ENCODE measurements around the gene BTN1A1.
"Not testable (repeated sequence)": the region's sequence is repeated elsewhere in the genome, so short reads cannot be mapped to it uniquely, and the experiment has no call there.

Gene BTN1A1

GRCh38 chr6:26537846-26538571, 37.9 kb downstream of the BTN1A1 start, which contains the start of gene HMGN4:
Gene HMGN4 (plus strand): TSS chr6:26538366. CDS start chr6:26545207, 6,841 bp downstream.
- DNase-seq = peak; percentile 58

GRCh38 chr6:26538572-26538902, 38.4 kb downstream of the BTN1A1 start:
- no peak for DNase-seq

- no peak for DNase-seq
Measured at GRCh38 chr6:26539071-26539615, 39.0 kb downstream of the BTN1A1 start.

- no peak for DNase-seq
Measured at GRCh38 chr6:26541579-26541978, 41.5 kb downstream of the BTN1A1 start.

GRCh38 chr6:26543953-26544352, 43.9 kb downstream of the BTN1A1 start:
- DNase-seq = no peak

- no peak for DNase-seq
Measured at GRCh38 chr6:26544473-26544872, 44.4 kb downstream of the BTN1A1 start.

- no peak for DNase-seq
Measured at GRCh38 chr6:26545627-26546026, 45.5 kb downstream of the BTN1A1 start.

- not testable (repeated sequence) for DNase-seq
Measured at GRCh38 chr6:26547363-26547762, 47.3 kb downstream of the BTN1A1 start.

- no peak for DNase-seq
Measured at GRCh38 chr6:26550250-26550993, 50.3 kb downstream of the BTN1A1 start.

- DNase-seq = no peak
Measured at GRCh38 chr6:26552205-26552604, 52.1 kb downstream of the BTN1A1 start.

- DNase-seq = no peak
Measured at GRCh38 chr6:26552640-26553188, 52.6 kb downstream of the BTN1A1 start.

GRCh38 chr6:26553264-26553634, 53.1 kb downstream of the BTN1A1 start:
- peak; percentile 52 for DNase-seq

GRCh38 chr6:26553635-26554446, 53.7 kb downstream of the BTN1A1 start:
- DNase-seq = peak; percentile 61

- DNase-seq = no peak
Measured at GRCh38 chr6:26554447-26554696, 54.3 kb downstream of the BTN1A1 start.

GRCh38 chr6:26554697-26555504, 54.8 kb downstream of the BTN1A1 start:
- no peak for DNase-seq

GRCh38 chr6:26555505-26556262, 55.6 kb downstream of the BTN1A1 start:
- no peak for DNase-seq

- DNase-seq = no peak
Measured at GRCh38 chr6:26556263-26557070, 56.4 kb downstream of the BTN1A1 start.

Data from DMS79 treated with DMSO at 0.1 percent for 48 hours (cell line).